GM21381 (cell line): Measurements from ENCODE around the gene SNAPIN.
"Not testable (repeated sequence)": the region's sequence is repeated elsewhere in the genome, so short reads cannot be mapped to it uniquely, and the experiment has no call there.

Experiments
- ATAC-seq: cut with Tn5 transposase; IDR thresholded peaks from one replicate; pipeline ENCODE4 v1.9.1; 2021; ENCODE audit warnings: mild to moderate bottlenecking, moderate library complexity; ENCODE audit not compliant: unreplicated experiment

The SNAPIN gene

GRCh38 chr1:153646672-153647345 lies 11.7 kb upstream of the SNAPIN start:
- no peak for ATAC-seq

GRCh38 chr1:153647346-153647714 lies 11.2 kb upstream of the SNAPIN start:
- ATAC-seq = no peak

GRCh38 chr1:153648000-153648643 lies 10.4 kb upstream of the SNAPIN start:
- no peak for ATAC-seq

- ATAC-seq = no peak
Observed at GRCh38 chr1:153649137-153649862, 9.2 kb upstream of the SNAPIN start.

GRCh38 chr1:153649863-153650235 lies 8.7 kb upstream of the SNAPIN start:
- ATAC-seq = no peak

- ATAC-seq = no peak
Observed at GRCh38 chr1:153651771-153652170, 6.7 kb upstream of the SNAPIN start.

- ATAC-seq = no peak
Observed at GRCh38 chr1:153652805-153653500, 5.5 kb upstream of the SNAPIN start.

- ATAC-seq = no peak
Observed at GRCh38 chr1:153655333-153655732, 3.2 kb upstream of the SNAPIN start.

- no peak for ATAC-seq
Observed at GRCh38 chr1:153659175-153659534, 652 bp downstream of the SNAPIN start.

- no peak for ATAC-seq
Observed at GRCh38 chr1:153659656-153660055, 1.2 kb downstream of the SNAPIN start.

GRCh38 chr1:153661111-153661708 lies 2.7 kb downstream of the SNAPIN start:
- ATAC-seq = no peak

- no peak for ATAC-seq
Observed at GRCh38 chr1:153662269-153662668, 3.8 kb downstream of the SNAPIN start.

GRCh38 chr1:153663211-153663610 lies 4.7 kb downstream of the SNAPIN start:
- no peak for ATAC-seq

GRCh38 chr1:153667439-153667838 lies 8.9 kb downstream of the SNAPIN start:
- no peak for ATAC-seq

- ATAC-seq = not testable (repeated sequence)
Observed at GRCh38 chr1:153668672-153669071, 10.2 kb downstream of the SNAPIN start.

- ATAC-seq = no peak
Observed at GRCh38 chr1:153669606-153670005, 11.1 kb downstream of the SNAPIN start.

- no peak for ATAC-seq
Observed at GRCh38 chr1:153670257-153670858, 11.9 kb downstream of the SNAPIN start.

- ATAC-seq = peak; percentile 94
Observed at GRCh38 chr1:153670859-153671627, 12.5 kb downstream of the SNAPIN start, which contains the start of gene ILF2. Gene ILF2, minus strand, starts transcription at chr1:153670993. Its CDS starts 71 bp downstream, at chr1:153670922.

GRCh38 chr1:153671628-153672353 lies 13.3 kb downstream of the SNAPIN start:
- ATAC-seq = peak; percentile 14
